Stimulated activated CD4-positive, alpha-beta T cell treated with anti-CD3 and anti-CD28 coated beads, TNF-alpha, amount 100 ng/mL, for 24 hours (primary cell): ENCODE results near the gene APOL5.

ENCODE experiments used
- DNase-seq, 3 experiments: peaks; one replicate each; pipeline ENCODE4 v3.0.0-alpha.2; 2020; ENCODE audit warnings: low read depth in 3 of 3

The APOL5 gene

GRCh38 chr22:35740616-35741015 lies 22.9 kb downstream of the APOL5 start:
- no peak for DNase-seq

GRCh38 chr22:35742342-35743100 lies 24.8 kb downstream of the APOL5 start:
- no peak for DNase-seq

GRCh38 chr22:35743326-35743860 lies 25.7 kb downstream of the APOL5 start:
- no peak for DNase-seq

GRCh38 chr22:35746248-35746647 lies 28.6 kb downstream of the APOL5 start:
- no peak for DNase-seq

GRCh38 chr22:35746946-35747703 lies 29.5 kb downstream of the APOL5 start:
- no peak for DNase-seq

- no peak for DNase-seq
Observed at GRCh38 chr22:35749808-35750207, 32.1 kb downstream of the APOL5 start.

GRCh38 chr22:35752006-35752862 lies 34.6 kb downstream of the APOL5 start:
- no peak for DNase-seq

GRCh38 chr22:35752863-35753189 lies 35.2 kb downstream of the APOL5 start:
- DNase-seq: no peak

GRCh38 chr22:35754761-35755160 lies 37.1 kb downstream of the APOL5 start:
- no peak for DNase-seq

- no peak for DNase-seq
Observed at GRCh38 chr22:35756722-35757121, 39.0 kb downstream of the APOL5 start.

- DNase-seq: no peak
Observed at GRCh38 chr22:35758394-35758793, 40.7 kb downstream of the APOL5 start.

GRCh38 chr22:35761037-35761436 lies 43.4 kb downstream of the APOL5 start:
- no peak for DNase-seq

GRCh38 chr22:35766654-35767580 lies 49.2 kb downstream of the APOL5 start:
- no peak for DNase-seq

- DNase-seq: no peak
Observed at GRCh38 chr22:35769974-35770373, 52.3 kb downstream of the APOL5 start.

- DNase-seq: no peak
Observed at GRCh38 chr22:35775339-35775738, 57.7 kb downstream of the APOL5 start.

GRCh38 chr22:35777335-35777975 lies 59.8 kb downstream of the APOL5 start:
- no peak for DNase-seq
